HUES64 (cell line): ENCODE measurements around the gene PROSER3.
A peak's percentile ranks its signal among the peaks of the same experiment; 100 is the strongest.
"Not testable (repeated sequence)": the region's sequence is repeated elsewhere in the genome, so short reads cannot be mapped to it uniquely, and the experiment has no call there.

Experiments
- H3K27ac ChIP-seq: 2 replicates; pipeline ENCODE4 v1.7.0; 2013; ENCODE audit warnings: low read depth, low read length, inconsistent platforms
- H3K27me3 ChIP-seq: 2 replicates; pipeline ENCODE4 v1.6.1; 2013; ENCODE audit warnings: mild to moderate bottlenecking, low read length; ENCODE audit not compliant: insufficient read depth
- H3K36me3 ChIP-seq: 2 replicates; pipeline ENCODE4 v1.6.1; 2013; ENCODE audit warnings: mild to moderate bottlenecking, low read length; ENCODE audit not compliant: insufficient read depth
- H3K4me1 ChIP-seq: 2 replicates; pipeline ENCODE4 v1.6.1; 2013; ENCODE audit warnings: mild to moderate bottlenecking, low read length, moderate library complexity; ENCODE audit not compliant: insufficient read depth
- H3K4me3 ChIP-seq: 2 replicates; pipeline ENCODE4 v1.5.1; 2013; ENCODE audit warnings: mild to moderate bottlenecking, low read length, moderate library complexity
- H3K9ac ChIP-seq: 2 replicates; pipeline ENCODE4 v1.6.1; 2013; ENCODE audit warnings: mild to moderate bottlenecking, low read depth, low read length
- H3K9me3 ChIP-seq: 2 replicates; pipeline ENCODE4 v1.6.1; 2013; ENCODE audit warnings: low read depth, low read length; ENCODE audit not compliant: insufficient read depth
- WGBS: fragments of 150-250, 120-280 bp; methylation state at CpG from one replicate; pipeline ENCODE4 v1.1.7; 2013; ENCODE audit warnings: missing lambda C conversion rate; 5-methylcytosine and 5-hydroxymethylcytosine counted together

The PROSER3 gene

DNA sequence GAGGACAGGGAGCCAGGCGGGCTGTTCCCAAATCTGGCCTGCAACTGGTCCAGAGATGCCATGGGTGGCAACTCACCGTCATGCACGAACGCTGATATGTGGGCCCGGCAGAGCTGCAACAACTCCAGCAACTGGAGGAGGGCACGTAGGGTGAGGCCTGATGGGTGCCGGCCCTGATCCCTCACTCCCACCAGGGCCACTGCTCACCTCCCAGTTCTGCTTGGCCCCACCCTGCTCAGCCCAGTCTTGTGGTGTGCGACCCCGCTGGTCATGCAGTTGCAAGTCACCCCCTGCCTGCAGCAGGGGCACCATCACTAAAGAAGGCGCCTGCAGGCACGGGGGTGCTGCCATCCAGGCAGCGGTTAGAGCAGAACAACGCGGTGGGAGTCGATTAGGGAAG, 34.3 kb downstream of the PROSER3 start:
- Histone ChIP-seq H3K9me3 (no peaks in the 10 kb centered on the region), H3K27ac (no peak overlapping the region), H3K4me1 (peaks cover 5% of the 10 kb centered on the region; the same call in 1 of the 2 replicates), H3K36me3 (no peaks in the 10 kb centered on the region), H3K9ac (no peak overlapping the region), H3K27me3 (peaks cover 20% of the 10 kb centered on the region), H3K4me3 (no peak overlapping the region)
- 85% methylated on average over 15 of the region's 15 CpGs for WGBS

DNA sequence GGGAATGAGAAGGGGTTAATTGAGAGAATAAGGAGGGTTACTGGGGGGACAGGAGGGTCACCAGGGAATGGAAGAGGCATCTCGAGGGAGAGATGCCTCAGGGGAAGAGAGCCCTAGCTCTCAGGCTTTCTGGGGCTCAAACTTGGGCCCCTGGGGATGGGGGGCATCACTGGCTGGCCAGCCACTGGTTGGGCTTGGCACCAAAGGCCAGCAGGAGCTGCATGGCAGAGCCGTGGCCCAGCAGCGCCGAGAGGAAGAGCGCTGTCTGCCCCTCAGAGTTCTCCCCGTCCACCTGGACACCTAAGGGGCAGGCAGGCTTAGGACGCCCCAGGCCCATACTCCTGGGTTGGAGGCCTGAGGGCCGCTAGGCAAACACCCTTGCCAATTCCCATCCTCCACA, 34.9 kb downstream of the PROSER3 start:
- Histone ChIP-seq H3K4me1 (peaks cover 5% of the 10 kb centered on the region; the same call in 1 of the 2 replicates), H3K27ac (no peak overlapping the region), H3K9ac (no peak overlapping the region), H3K27me3 (peaks cover 26% of the 10 kb centered on the region), H3K36me3 (no peaks in the 10 kb centered on the region), H3K9me3 (no peaks in the 10 kb centered on the region), H3K4me3 (no peak overlapping the region)
- 93% methylated on average over 8 of the region's 8 CpGs for WGBS

DNA sequence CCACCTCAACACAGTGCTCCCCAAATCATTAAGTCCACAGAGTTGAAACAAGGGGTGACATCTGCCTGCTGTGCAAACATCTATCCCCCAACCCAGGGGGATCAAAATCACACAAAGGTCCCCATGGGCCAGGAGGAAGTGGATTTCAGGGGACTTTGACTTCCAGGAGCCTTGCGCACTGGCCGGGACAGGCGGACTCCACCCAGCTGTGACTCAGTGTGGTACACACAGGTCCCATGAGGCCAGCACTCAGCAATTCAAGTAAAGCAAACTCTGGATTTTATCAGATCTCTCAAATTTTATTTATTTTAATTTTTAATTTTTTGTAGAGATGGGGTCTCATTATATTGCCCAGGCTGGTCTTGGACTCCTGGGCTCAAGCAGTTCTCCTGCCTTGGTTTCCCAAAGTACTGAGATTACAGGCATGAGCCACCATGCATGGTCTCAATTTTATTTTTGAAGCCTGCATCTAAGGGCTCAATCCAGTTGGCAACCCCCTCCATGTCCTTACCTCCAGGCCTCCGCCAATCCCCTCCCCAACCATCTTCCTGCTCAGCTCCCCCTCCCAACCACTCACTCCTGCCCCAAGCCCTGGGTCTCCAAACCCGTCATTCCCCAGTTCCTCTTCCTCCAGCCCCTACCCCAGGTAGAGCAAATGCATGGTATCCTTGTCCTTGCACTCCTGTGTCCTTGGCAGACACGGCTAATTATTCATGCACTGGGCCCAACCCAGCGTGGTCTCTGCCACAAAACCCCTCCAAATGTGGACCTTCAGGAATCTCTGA, 35.6 kb downstream of the PROSER3 start:
- H3K4me3 ChIP-seq: no peak overlapping the region
- 86% methylated on average over 7 of the region's 7 CpGs for WGBS
- no peaks in the 10 kb centered on the region for H3K36me3 ChIP-seq
- H3K9ac ChIP-seq: no peak overlapping the region
- H3K4me1 ChIP-seq: peaks cover 5% of the 10 kb centered on the region; the same call in 1 of the 2 replicates
- no peaks in the 10 kb centered on the region for H3K9me3 ChIP-seq
- H3K27me3 ChIP-seq: peaks cover 30% of the 10 kb centered on the region
- H3K27ac ChIP-seq: no peak overlapping the region

DNA sequence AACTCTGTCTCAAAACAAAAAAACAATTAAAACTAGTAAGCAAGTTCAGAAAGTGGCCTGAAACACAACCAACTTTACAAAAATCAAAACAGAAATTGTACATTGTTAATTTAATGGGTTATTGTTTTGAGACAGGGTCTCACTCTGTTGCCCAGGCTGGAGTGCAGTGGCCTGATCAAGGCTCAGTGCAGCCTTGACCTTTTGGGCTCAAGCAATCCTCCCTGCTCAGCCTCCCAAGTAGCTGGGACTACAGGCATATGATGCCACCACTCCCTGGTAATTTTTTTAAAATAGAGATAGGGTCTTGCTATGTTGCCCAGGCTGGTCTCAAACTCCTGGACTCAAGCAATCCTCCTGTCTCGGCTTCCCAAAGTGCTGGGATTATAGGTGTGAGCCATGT, 37.6 kb downstream of the PROSER3 start:
- 100% methylated on average over 1 of the region's 1 CpG for WGBS
- H3K27ac ChIP-seq, H3K4me1 ChIP-seq, H3K4me3 ChIP-seq, H3K9me3 ChIP-seq, H3K9ac ChIP-seq, H3K36me3 ChIP-seq: not testable (repeated sequence)
- H3K27me3 ChIP-seq: peaks cover 30% of the 10 kb centered on the region

DNA sequence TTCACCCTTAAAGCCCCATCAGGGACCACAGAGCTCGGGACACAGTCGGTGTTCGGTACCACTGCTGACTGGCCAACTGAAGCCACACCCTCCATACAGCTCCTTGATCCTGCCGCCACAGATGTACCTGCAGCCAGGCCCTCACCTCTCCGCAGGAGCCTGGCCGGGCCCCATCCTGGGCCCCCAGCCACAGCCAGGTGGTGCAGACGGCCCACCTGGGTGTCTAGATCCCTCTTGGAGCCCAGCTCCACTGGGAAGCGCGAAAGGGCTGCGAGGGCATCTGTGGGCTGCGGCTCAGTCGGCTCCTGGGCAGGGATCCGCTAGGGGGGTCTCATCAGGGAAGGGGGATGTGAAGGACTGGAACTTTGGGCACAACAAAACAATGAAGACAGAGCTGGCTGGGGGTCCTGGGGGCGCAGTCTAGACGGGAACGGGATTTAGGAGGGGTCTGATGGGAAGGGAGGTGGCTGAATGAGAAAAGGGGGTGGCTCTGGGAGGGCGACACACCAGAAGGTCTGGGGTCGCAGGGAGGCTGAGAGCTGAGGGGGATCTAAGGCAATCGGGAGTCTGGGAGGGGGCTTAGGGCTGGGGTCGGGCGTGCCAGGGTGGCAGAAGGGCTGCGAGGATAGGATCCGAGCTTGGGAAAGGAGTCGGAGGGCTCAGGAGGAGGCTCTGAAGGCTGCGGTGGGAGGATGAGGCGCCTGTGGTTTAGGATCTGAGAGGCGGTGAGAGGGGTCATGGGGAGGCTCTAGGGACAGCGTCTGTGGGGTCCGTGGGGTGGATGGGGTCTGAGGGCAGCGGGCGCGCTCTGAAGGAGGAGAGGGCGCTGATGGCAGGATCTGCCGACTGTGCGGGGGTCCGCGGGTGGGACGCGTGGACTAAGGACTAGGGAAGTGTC, 38.9 kb downstream of the PROSER3 start:
- Histone ChIP-seq H3K27me3 (peaks cover 30% of the 10 kb centered on the region), H3K9ac (no peak overlapping the region), H3K27ac (no peak overlapping the region), H3K4me1 (peaks cover 5% of the 10 kb centered on the region; the same call in 1 of the 2 replicates), H3K4me3 (peak overlapping the region; percentile 37), H3K9me3 (no peaks in the 10 kb centered on the region), H3K36me3 (no peaks in the 10 kb centered on the region)
- 34% methylated on average over 39 of the region's 39 CpGs for WGBS

DNA sequence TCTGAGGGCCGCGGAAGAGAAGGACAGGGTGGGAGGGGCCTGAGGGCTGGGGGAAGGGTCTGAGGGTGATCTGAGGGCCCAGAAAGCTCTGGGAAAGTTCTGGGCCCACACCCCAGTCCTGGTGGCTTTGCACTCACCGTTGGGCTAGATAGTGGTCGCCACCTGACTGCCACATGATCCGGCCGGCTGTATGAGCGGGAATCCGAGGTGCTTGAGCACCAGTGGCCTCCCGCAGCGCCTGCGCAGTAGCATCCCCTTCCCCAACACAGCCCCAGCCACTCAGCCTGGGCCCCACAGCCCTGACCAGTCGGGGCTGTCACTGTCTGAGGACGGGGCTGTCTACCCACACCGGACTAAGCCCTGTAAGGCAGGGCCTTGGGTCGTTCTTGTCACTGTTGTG, 39.7 kb downstream of the PROSER3 start:
- 32% methylated on average over 15 of the region's 15 CpGs for WGBS

DNA sequence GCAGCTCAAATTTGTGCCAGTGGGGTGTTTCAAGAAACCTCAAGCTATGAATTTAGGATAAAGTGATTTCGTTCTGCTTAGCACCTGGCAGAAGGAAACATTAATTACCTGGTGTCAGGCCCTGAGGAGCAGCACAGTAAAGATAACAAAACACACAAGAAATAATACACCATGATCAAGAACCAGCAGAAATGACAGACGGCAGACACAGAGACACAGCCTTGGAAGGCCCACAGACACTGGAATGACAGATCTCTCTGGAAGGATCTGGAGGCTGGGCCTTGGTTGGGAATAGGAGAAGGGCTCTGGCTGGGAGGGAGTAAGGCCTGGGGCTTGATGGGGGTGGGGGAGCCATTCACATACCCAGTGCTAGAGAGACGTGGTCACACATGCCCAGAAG, 43.9 kb downstream of the PROSER3 start:
- H3K9ac ChIP-seq: no peak overlapping the region
- H3K4me3 ChIP-seq: no peak overlapping the region
- no peaks in the 10 kb centered on the region for H3K9me3 ChIP-seq
- H3K4me1 ChIP-seq: peaks cover 4% of the 10 kb centered on the region; the same call in 1 of the 2 replicates
- no peak overlapping the region for H3K27ac ChIP-seq
- 74% methylated on average over 3 of the region's 3 CpGs for WGBS
- H3K27me3 ChIP-seq: peaks cover 15% of the 10 kb centered on the region
- no peaks in the 10 kb centered on the region for H3K36me3 ChIP-seq

More for the DNA sequence above, 39.7 kb downstream of the PROSER3 start:
- no peaks in the 10 kb centered on the region for H3K9me3 ChIP-seq
- H3K4me3 ChIP-seq: peak overlapping the region; percentile 33
- peaks cover 30% of the 10 kb centered on the region for H3K27me3 ChIP-seq
- no peak overlapping the region for H3K27ac ChIP-seq
- H3K36me3 ChIP-seq: no peaks in the 10 kb centered on the region
- peaks cover 5% of the 10 kb centered on the region; the same call in 1 of the 2 replicates for H3K4me1 ChIP-seq
- H3K9ac ChIP-seq: no peak overlapping the region

DNA sequence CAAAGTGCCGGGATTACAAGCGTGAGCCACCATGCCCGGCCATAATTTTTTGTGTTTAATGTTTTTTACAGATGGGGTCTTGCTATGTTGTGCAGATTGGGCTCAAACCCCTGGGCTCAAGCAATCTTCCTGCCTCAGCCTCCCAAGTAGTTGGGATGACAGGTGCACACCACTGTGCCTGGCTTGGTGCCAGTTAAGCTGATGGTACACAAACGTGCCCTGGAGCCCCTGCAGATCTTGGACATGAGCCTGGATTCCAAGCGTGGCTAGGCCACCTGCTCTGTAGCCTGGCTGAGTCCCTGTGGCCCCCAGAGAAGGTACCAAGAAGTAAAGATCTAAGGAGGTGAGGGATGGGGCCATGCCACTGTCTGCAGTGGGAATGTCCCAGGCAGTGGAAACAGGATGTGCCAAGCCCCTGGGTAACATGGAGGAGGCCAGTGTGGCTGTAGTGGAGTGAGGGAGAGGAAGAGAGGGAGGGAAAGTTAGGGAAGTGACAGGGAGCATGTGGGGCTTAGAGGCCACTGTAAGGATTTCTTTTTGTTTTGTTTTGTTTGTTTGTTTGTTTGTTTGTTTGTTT, 47.6 kb downstream of the PROSER3 start:
- WGBS: 87% methylated on average over 5 of the region's 5 CpGs
- Histone ChIP-seq H3K4me3 (no peak overlapping the region), H3K9ac (no peak overlapping the region), H3K36me3 (no peaks in the 10 kb centered on the region), H3K27ac (no peak overlapping the region), H3K27me3 (no peaks in the 10 kb centered on the region), H3K9me3 (no peaks in the 10 kb centered on the region), H3K4me1 (no peaks in the 10 kb centered on the region)

DNA sequence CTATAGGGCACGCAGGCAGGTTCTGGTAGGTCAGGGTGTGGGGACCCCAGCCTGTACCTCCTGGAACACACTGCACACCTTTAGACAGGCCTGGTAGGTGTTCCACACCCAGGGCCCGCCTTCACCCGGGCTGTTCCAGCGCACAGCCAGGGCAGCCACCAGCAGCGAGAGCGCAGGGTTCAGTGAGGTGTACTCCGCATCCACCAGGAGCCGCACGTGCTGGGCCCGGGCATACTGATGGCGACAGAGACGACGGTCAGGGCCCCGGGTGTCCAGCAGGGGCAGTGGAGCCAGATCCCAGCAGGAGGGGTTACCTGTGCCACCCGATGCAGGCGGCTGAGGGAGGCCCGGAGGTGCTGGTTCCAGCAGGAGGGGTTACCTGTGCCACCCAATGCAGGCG, 48.6 kb downstream of the PROSER3 start:
- Histone ChIP-seq H3K9me3 (no peaks in the 10 kb centered on the region), H3K36me3 (no peaks in the 10 kb centered on the region), H3K4me3 (no peak overlapping the region), H3K27ac (no peak overlapping the region), H3K27me3 (no peaks in the 10 kb centered on the region), H3K9ac (no peak overlapping the region), H3K4me1 (no peaks in the 10 kb centered on the region)
- WGBS: 89% methylated on average over 18 of the region's 18 CpGs

DNA sequence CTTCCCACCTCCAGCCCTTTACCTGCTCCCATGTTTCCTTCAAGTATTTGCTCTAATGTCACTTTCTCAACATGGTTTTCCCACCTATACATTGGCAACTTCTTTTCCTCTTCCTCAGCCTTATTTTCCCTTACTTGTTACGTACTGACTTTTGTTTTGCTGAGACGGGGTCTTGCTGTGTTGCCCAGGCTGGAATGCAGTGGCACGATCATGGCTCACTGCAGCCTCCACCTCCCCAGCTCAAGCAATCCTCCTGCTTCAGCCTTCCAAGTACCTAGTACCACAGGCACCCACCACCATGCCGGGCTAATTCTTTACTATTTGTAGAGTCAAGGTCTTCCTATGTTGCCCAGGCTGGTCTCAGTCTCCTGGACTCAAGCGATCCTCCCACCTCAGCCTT, 49.7 kb downstream of the PROSER3 start:
- 93% methylated on average over 5 of the region's 5 CpGs for WGBS
- H3K36me3 ChIP-seq: no peaks in the 10 kb centered on the region

More for the DNA sequence above, 49.7 kb downstream of the PROSER3 start:
- H3K9ac ChIP-seq: no peak overlapping the region
- H3K9me3 ChIP-seq: no peaks in the 10 kb centered on the region
- no peaks in the 10 kb centered on the region for H3K27me3 ChIP-seq
- H3K4me1 ChIP-seq: no peaks in the 10 kb centered on the region
- no peak overlapping the region for H3K27ac ChIP-seq
- no peak overlapping the region for H3K4me3 ChIP-seq
